HEK293T (cell line): ENCODE measurements around the gene KCNF1.

Experiments
- CTCF ChIA-PET: fragments of 350-600 bp; formaldehyde crosslinking; extraction: SDS; loops from one replicate; lab custom pipeline; 2021; ENCODE audit warnings: antibody characterized with exemption, inconsistent platforms; lab: Yijun Ruan, JAX
- POLR2A ChIA-PET: fragments of 350-600 bp; formaldehyde crosslinking; extraction: SDS; loops from one replicate; lab custom pipeline; 2020; ENCODE audit warnings: antibody characterized with exemption, inconsistent platforms; lab: Yijun Ruan, JAX
- DNase-seq: peaks from one replicate; pipeline ENCODE4 v3.0.0; 2012; ENCODE audit warnings: mixed read lengths; ENCODE audit errors: extremely low spot score
- ARNT ChIP-seq: fragments of 450-650 bp; IDR thresholded peaks from 2 replicates; pipeline ENCODE4 v1.6.1; 2017; ENCODE audit warnings: mild to moderate bottlenecking
- BHLHE40 ChIP-seq: fragments of 450-650 bp; IDR thresholded peaks from 2 replicates; pipeline ENCODE4 v1.6.1; 2016; ENCODE audit warnings: mild to moderate bottlenecking, moderate library complexity, borderline replicate concordance
- CTBP1 ChIP-seq: fragments of 450-650 bp; IDR thresholded peaks from 2 replicates; pipeline ENCODE4 v1.6.1; 2016; ENCODE audit warnings: borderline replicate concordance
- ELF4 ChIP-seq: fragments of 450-650 bp; IDR thresholded peaks from 2 replicates; pipeline ENCODE4 v1.6.1; 2017; ENCODE audit warnings: antibody characterized with exemption
- FOXA1 ChIP-seq: fragments of 450-650 bp; IDR thresholded peaks from 2 replicates; pipeline ENCODE4 v1.6.1; 2016; ENCODE audit warnings: mild to moderate bottlenecking
- FOXK2 ChIP-seq: fragments of 450-650 bp; IDR thresholded peaks from 2 replicates; pipeline ENCODE4 v1.6.1; 2016; ENCODE audit warnings: mild to moderate bottlenecking
- FOXM1 ChIP-seq: fragments of 450-650 bp; IDR thresholded peaks from 2 replicates; pipeline ENCODE4 v1.6.1; 2017; ENCODE audit warnings: mild to moderate bottlenecking, borderline replicate concordance
- HDGF ChIP-seq: fragments of 450-650 bp; IDR thresholded peaks from 2 replicates; pipeline ENCODE4 v1.6.1; 2017; ENCODE audit warnings: antibody characterized with exemption, borderline replicate concordance
- L3MBTL2 ChIP-seq: fragments of 450-650 bp; conservative IDR thresholded peaks from 2 replicates; pipeline ENCODE4 v1.6.1; 2016; ENCODE audit warnings: mild to moderate bottlenecking
- LEF1 ChIP-seq: fragments of 450-650 bp; IDR thresholded peaks from 2 replicates; pipeline ENCODE4 v1.6.1; 2017; ENCODE audit warnings: mild to moderate bottlenecking, borderline replicate concordance
- NFRKB ChIP-seq: fragments of 450-650 bp; IDR thresholded peaks from 2 replicates; pipeline ENCODE4 v1.6.1; 2016; ENCODE audit warnings: mild to moderate bottlenecking, moderate library complexity
- SP1 ChIP-seq: fragments of 450-650 bp; IDR thresholded peaks from 2 replicates; pipeline ENCODE4 v1.6.1; 2017
- SUZ12 ChIP-seq: fragments of 450-650 bp; IDR thresholded peaks from 2 replicates; pipeline ENCODE4 v1.6.1; 2016; ENCODE audit warnings: mild to moderate bottlenecking
- TARDBP ChIP-seq: fragments of 450-650 bp; IDR thresholded peaks from 2 replicates; pipeline ENCODE4 v1.6.1; 2016
- ZNF384 ChIP-seq: fragments of 450-650 bp; IDR thresholded peaks from 2 replicates; pipeline ENCODE4 v1.6.1; 2016
- TF ChIP-seq, protein P1 (sequence below): fragments of 450-650 bp; IDR thresholded peaks from 2 replicates; pipeline ENCODE4 v1.6.1; 2016

The KCNF1 gene

GRCh38 chr2:10878268-10878915 is 33.3 kb upstream of the KCNF1 start:
- TF ChIP-seq CTBP1 = no peak
- TF ChIP-seq NFRKB = no peak
- TF ChIP-seq, protein P1, sequence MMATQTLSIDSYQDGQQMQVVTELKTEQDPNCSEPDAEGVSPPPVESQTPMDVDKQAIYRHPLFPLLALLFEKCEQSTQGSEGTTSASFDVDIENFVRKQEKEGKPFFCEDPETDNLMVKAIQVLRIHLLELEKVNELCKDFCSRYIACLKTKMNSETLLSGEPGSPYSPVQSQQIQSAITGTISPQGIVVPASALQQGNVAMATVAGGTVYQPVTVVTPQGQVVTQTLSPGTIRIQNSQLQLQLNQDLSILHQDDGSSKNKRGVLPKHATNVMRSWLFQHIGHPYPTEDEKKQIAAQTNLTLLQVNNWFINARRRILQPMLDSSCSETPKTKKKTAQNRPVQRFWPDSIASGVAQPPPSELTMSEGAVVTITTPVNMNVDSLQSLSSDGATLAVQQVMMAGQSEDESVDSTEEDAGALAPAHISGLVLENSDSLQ = no peak
- no peak for TF ChIP-seq ELF4
- TF ChIP-seq SP1 = no peak
- no peak for TF ChIP-seq BHLHE40
- TF ChIP-seq SUZ12 = no peak
- no peak for TF ChIP-seq ARNT
- TF ChIP-seq TARDBP = no peak
- POLR2A ChIA-PET = no interaction called here
- DNase-seq = no peak
- CTCF ChIA-PET = no interaction called here

DNA sequence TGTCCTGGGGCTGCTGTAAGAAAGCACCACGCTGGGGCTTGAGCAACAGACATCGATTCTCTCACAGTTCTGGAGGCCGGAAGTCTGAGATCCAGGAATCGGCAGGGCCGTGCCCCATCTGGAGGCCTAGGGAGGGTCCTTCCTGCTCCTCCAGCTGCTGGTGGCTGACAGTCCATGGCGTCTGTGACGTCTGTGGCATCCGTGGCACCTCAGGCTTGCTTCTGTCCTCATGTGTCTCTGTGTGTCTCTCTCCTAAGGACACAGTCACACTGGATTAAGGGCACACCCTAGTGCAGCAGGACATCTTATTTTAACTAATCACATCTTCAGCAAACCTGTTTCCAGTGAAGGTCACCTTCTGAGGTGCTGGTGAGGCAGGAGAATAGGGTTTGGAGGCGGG is 32.6 kb upstream of the KCNF1 start:
- DNase-seq = no peak
- TF ChIP-seq BHLHE40 (no peak), SP1 (no peak), ZNF384 (no peak), NFRKB (no peak), HDGF (no peak), FOXA1 (no peak), CTBP1 (no peak), FOXK2 (no peak), L3MBTL2 (no peak), LEF1 (no peak), FOXM1 (no peak), ARNT (no peak), ELF4 (no peak), TARDBP (no peak), SUZ12 (no peak)
- TF ChIP-seq, protein P1 = no peak
- ChIA-PET CTCF (no interaction called here), POLR2A (no interaction called here)

- ChIA-PET POLR2A (no interaction called here), CTCF (no interaction called here)
- no peak for DNase-seq
- no peak for TF ChIP-seq SUZ12
- no peak for TF ChIP-seq ELF4
Observed at GRCh38 chr2:10879624-10880585, 31.8 kb upstream of the KCNF1 start.

DNA sequence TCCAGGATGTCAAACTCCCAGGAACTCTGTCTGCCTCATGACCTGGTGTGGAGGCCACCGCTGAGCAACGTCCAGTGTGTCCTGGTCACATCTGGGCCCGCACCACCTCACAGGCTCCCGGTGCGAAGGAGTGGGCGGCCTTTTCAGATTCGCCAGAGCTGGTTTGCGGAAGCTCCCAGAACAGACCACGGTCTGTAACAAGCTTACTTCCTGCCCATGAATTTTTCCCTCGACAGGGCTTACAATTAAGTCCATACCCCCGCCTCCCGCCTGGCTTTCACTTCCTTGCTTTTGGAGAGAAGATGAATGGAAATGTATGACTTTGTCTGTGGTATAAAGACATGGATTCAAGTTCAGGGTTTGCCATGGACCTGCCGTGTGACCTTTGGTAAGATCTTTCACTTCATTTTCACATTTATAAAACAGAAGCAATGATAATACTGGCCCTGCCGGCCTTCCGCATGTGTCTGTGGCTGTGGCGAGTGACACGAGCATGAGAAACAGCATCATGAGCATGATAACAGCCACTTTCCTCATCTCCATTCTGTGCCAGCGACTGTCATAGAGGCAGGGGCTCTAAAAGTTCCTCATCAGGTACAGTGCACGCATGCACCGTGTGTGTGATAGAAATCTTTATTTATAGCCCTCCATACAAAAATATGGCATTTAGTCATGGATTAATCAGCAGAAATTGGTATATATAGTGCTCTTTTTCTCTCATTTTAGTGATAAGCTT is 31.0 kb upstream of the KCNF1 start:
- ChIA-PET POLR2A (no interaction called here), CTCF (no interaction called here)
- TF ChIP-seq, protein P1 = no peak
- TF ChIP-seq NFRKB (no peak), ZNF384 (no peak), TARDBP (no peak), SP1 (no peak), FOXA1 (no peak), ELF4 (no peak), SUZ12 (no peak), L3MBTL2 (no peak), ARNT (no peak), FOXK2 (no peak), CTBP1 (no peak), BHLHE40 (no peak), FOXM1 (no peak), LEF1 (no peak), HDGF (no peak)
- no peak for DNase-seq

DNA sequence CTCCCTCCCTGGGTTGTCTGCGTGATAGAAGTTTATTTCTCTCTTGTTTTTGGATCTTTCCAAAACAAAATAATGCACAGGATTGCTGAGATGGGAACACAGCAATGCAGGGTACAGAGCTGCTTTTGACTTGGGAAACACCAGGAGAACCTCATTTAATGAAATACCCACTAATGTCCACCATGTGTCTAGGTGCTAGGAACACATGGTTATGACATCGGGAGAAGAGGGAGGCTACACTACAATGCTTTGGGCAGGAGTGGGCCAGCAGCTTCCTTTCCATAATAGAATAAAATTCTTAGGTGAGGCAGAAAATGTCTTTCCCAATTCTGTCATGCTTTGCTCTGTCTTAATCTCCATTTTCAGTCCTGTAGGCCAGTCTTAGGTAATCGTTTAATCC is 29.2 kb upstream of the KCNF1 start:
- DNase-seq = no peak
- POLR2A ChIA-PET = no interaction called here
- TF ChIP-seq LEF1 = no peak
- TF ChIP-seq FOXM1 = no peak
- TF ChIP-seq L3MBTL2 = no peak
- TF ChIP-seq ARNT = no peak
- no peak for TF ChIP-seq FOXA1
- no peak for TF ChIP-seq SUZ12
- no peak for TF ChIP-seq FOXK2
- no peak for TF ChIP-seq CTBP1
- TF ChIP-seq TARDBP = no peak
- no peak for TF ChIP-seq HDGF
- no peak for TF ChIP-seq ZNF384
- no peak for TF ChIP-seq BHLHE40
- no peak for TF ChIP-seq NFRKB
- no peak for TF ChIP-seq ELF4
- TF ChIP-seq SP1 = no peak
- TF ChIP-seq, protein P1 = no peak
- CTCF ChIA-PET = no interaction called here
